ENCODE results near the gene TSPOAP1.

Gene TSPOAP1

GRCh38 chr17:58328195-58329034 lies at the start of gene TSPOAP1:
Gene TSPOAP1 (minus strand): TSS chr17:58328795. CDS start chr17:58327920, 875 bp downstream.
- no peak for DNase-seq

GRCh38 chr17:58377661-58378060 lies 49.1 kb upstream of the TSPOAP1 start:
- DNase-seq: no peak

GRCh38 chr17:58377093-58377601 lies 48.6 kb upstream of the TSPOAP1 start:
- no peak for DNase-seq

- no peak for DNase-seq
Observed at GRCh38 chr17:58376472-58377000, 47.9 kb upstream of the TSPOAP1 start.

- no peak for DNase-seq
Observed at GRCh38 chr17:58375811-58376210, 47.2 kb upstream of the TSPOAP1 start.

GRCh38 chr17:58375256-58375655 lies 46.7 kb upstream of the TSPOAP1 start:
- no peak for DNase-seq

GRCh38 chr17:58373923-58374322 lies 45.3 kb upstream of the TSPOAP1 start:
- DNase-seq: no peak

- no peak for DNase-seq
Observed at GRCh38 chr17:58373003-58373402, 44.4 kb upstream of the TSPOAP1 start.

GRCh38 chr17:58371300-58371950 lies 42.8 kb upstream of the TSPOAP1 start:
- DNase-seq: no peak

GRCh38 chr17:58370716-58371115 lies 42.1 kb upstream of the TSPOAP1 start:
- DNase-seq: no peak

- DNase-seq: no peak
Observed at GRCh38 chr17:58370309-58370708, 41.7 kb upstream of the TSPOAP1 start.

GRCh38 chr17:58369214-58370031 lies 40.8 kb upstream of the TSPOAP1 start:
- DNase-seq: no peak

- DNase-seq: no peak
Observed at GRCh38 chr17:58368860-58369213, 40.2 kb upstream of the TSPOAP1 start.

GRCh38 chr17:58367461-58367860 lies 38.9 kb upstream of the TSPOAP1 start:
- no peak for DNase-seq

GRCh38 chr17:58365980-58366595 lies 37.5 kb upstream of the TSPOAP1 start:
- no peak for DNase-seq

- DNase-seq: no peak
Observed at GRCh38 chr17:58365185-58365979, 36.8 kb upstream of the TSPOAP1 start.

- DNase-seq: no peak
Observed at GRCh38 chr17:58364270-58364942, 35.8 kb upstream of the TSPOAP1 start.

GRCh38 chr17:58363457-58364185 lies 35.0 kb upstream of the TSPOAP1 start:
- no peak for DNase-seq

- no peak for DNase-seq
Observed at GRCh38 chr17:58362368-58363014, 33.9 kb upstream of the TSPOAP1 start.
